ENCODE data around the gene NOBOX.
"Not testable (repeated sequence)": the region's sequence is repeated elsewhere in the genome, so short reads cannot be mapped to it uniquely, and the experiment has no call there.

Gene NOBOX

GRCh38 chr7:144403649-144404061 lies at the start of gene NOBOX:
NOBOX (minus strand) TSS chr7:144403693.
- no peak for DNase-seq (ENCODE audit: low read depth in 2 of 2)

GRCh38 chr7:144452064-144452463 lies 48.6 kb upstream of the NOBOX start:
- no peak for DNase-seq (ENCODE audit: low read depth in 2 of 2)

- DNase-seq (ENCODE audit: low read depth in 2 of 2) = no peak
Observed at GRCh38 chr7:144445590-144445989, 42.1 kb upstream of the NOBOX start.

GRCh38 chr7:144439717-144440205 lies 36.3 kb upstream of the NOBOX start:
- no peak for DNase-seq (ENCODE audit: low read depth in 2 of 2)

- no peak for DNase-seq (ENCODE audit: low read depth in 2 of 2)
Observed at GRCh38 chr7:144438759-144439158, 35.3 kb upstream of the NOBOX start.

- DNase-seq (ENCODE audit: low read depth in 2 of 2) = peak in 1 of 2 donors; percentile 2
Observed at GRCh38 chr7:144437370-144438191, 34.1 kb upstream of the NOBOX start.

GRCh38 chr7:144436500-144436899 lies 33.0 kb upstream of the NOBOX start:
- DNase-seq (ENCODE audit: low read depth in 2 of 2) = no peak

GRCh38 chr7:144428431-144428830 lies 24.9 kb upstream of the NOBOX start:
- DNase-seq (ENCODE audit: low read depth in 2 of 2) = no peak

- not testable (repeated sequence) for DNase-seq (ENCODE audit: low read depth in 2 of 2)
Observed at GRCh38 chr7:144427539-144427938, 24.0 kb upstream of the NOBOX start.

- DNase-seq (ENCODE audit: low read depth in 2 of 2) = not testable (repeated sequence)
Observed at GRCh38 chr7:144418931-144419330, 15.4 kb upstream of the NOBOX start.

GRCh38 chr7:144416341-144416740 lies 12.8 kb upstream of the NOBOX start:
- no peak for DNase-seq (ENCODE audit: low read depth in 2 of 2)

GRCh38 chr7:144415858-144416257 lies 12.4 kb upstream of the NOBOX start:
- DNase-seq (ENCODE audit: low read depth in 2 of 2) = no peak

GRCh38 chr7:144414815-144415214 lies 11.3 kb upstream of the NOBOX start:
- no peak for DNase-seq (ENCODE audit: low read depth in 2 of 2)

GRCh38 chr7:144410441-144410840 lies 6.9 kb upstream of the NOBOX start:
- no peak for DNase-seq (ENCODE audit: low read depth in 2 of 2)

GRCh38 chr7:144408121-144408520 lies 4.6 kb upstream of the NOBOX start:
- no peak for DNase-seq (ENCODE audit: low read depth in 2 of 2)

GRCh38 chr7:144407266-144407931 lies 3.9 kb upstream of the NOBOX start:
- no peak for DNase-seq (ENCODE audit: low read depth in 2 of 2)

- no peak for DNase-seq (ENCODE audit: low read depth in 2 of 2)
Observed at GRCh38 chr7:144404946-144405345, 1.5 kb upstream of the NOBOX start.

- DNase-seq (ENCODE audit: low read depth in 2 of 2) = no peak
Observed at GRCh38 chr7:144403102-144403501, 391 bp downstream of the NOBOX start.

- no peak for DNase-seq (ENCODE audit: low read depth in 2 of 2)
Observed at GRCh38 chr7:144401490-144401889, 2.0 kb downstream of the NOBOX start.

- DNase-seq (ENCODE audit: low read depth in 2 of 2) = no peak
Observed at GRCh38 chr7:144399946-144400345, 3.5 kb downstream of the NOBOX start.

GRCh38 chr7:144398911-144399310 lies 4.6 kb downstream of the NOBOX start:
- no peak for DNase-seq (ENCODE audit: low read depth in 2 of 2)

GRCh38 chr7:144398291-144398690 lies 5.2 kb downstream of the NOBOX start:
- DNase-seq (ENCODE audit: low read depth in 2 of 2) = no peak

- DNase-seq (ENCODE audit: low read depth in 2 of 2) = no peak
Observed at GRCh38 chr7:144397086-144397485, 6.4 kb downstream of the NOBOX start.

Data from stimulated activated CD8-positive, alpha-beta memory T cell treated with anti-CD3 and anti-CD28 coated beads, Interleukin-7, amount 100 ng/mL, for 1 hour (primary cell).